H1 (cell line): ENCODE data around the gene TAPT1. TPM values are rescaled to one million over a fixed set of nuclear protein-coding genes. Genes with fewer than 3 reads are reported as not detected.

Experiments used
- CTCF ChIA-PET: fragments of 300-600 bp; sonication (Branson Sonifier 250); formaldehyde crosslinking; loops from one replicate; lab custom pipeline; 2021; ENCODE audit not compliant: partially characterized antibody; lab: Charles Lee
- POLR2A ChIA-PET: fragments of 300-600 bp; sonication (Branson Sonifier 250); formaldehyde crosslinking; loops from one replicate; lab custom pipeline; 2021; ENCODE audit warnings: inconsistent platforms; ENCODE audit not compliant: partially characterized antibody; lab: Charles Lee
- DNase-seq, 2 experiments: peaks; one replicate each; pipeline versions ENCODE4 v3.0.0 to v3.0.0-alpha.2; 2010 to 2022; ENCODE audit warnings: low spot score in 2 of 2, low read depth in 1 of 2, mixed read lengths in 1 of 2
- FAIRE-seq: peaks from 2 replicates; lab custom pipeline; 2011; peaks lifted over from hg19 to GRCh38; lab: Jason Lieb, UNC
- H2AFZ ChIP-seq: 2 replicates; pipeline ENCODE4 v1.8.1; 2012; ENCODE audit warnings: low read length, inconsistent platforms
- H2AK5ac ChIP-seq: 2 replicates; pipeline ENCODE4 v1.6.1; 2013; ENCODE audit warnings: low read depth, low read length
- H2BK120ac ChIP-seq: replicated peaks from 2 replicates; pipeline ENCODE3; 2013; ENCODE audit warnings: low read depth, low read length, inconsistent platforms
- H2BK12ac ChIP-seq: 2 replicates; pipeline ENCODE4 v1.6.1; 2013; ENCODE audit warnings: low read depth, low read length
- H2BK15ac ChIP-seq: 2 replicates; pipeline ENCODE4 v1.6.1; 2013; ENCODE audit warnings: low read length
- H2BK20ac ChIP-seq: 2 replicates; pipeline ENCODE4 v1.6.1; 2013; ENCODE audit warnings: low read length
- H2BK5ac ChIP-seq: 2 replicates; pipeline ENCODE4 v1.6.1; 2013; ENCODE audit warnings: low read depth, low read length
- H3K14ac ChIP-seq: 2 replicates; pipeline ENCODE4 v1.6.1; 2013; ENCODE audit warnings: inconsistent platforms; ENCODE audit not compliant: insufficient read length
- H3K18ac ChIP-seq: 2 replicates; pipeline ENCODE4 v1.6.1; 2013; ENCODE audit warnings: low read length; ENCODE audit errors: extremely low read depth
- H3K23ac ChIP-seq: 2 replicates; pipeline ENCODE4 v1.6.1; 2013; ENCODE audit warnings: inconsistent platforms; ENCODE audit not compliant: insufficient read length
- H3K23me2 ChIP-seq: 2 replicates; pipeline ENCODE4 v1.6.1; 2013; ENCODE audit warnings: low read depth, low read length
- H3K27ac ChIP-seq: 2 replicates; pipeline ENCODE4 v1.6.1; 2011; ENCODE audit warnings: low read depth, low read length, inconsistent platforms
- H3K27me3 ChIP-seq, 4 experiments: replicated peaks in 1 of 4; 1 replicate in 1 of 4; 2 replicates in 3 of 4; pipeline versions ENCODE4 v1.6.1 to v1.8.1; 2011 to 2013; ENCODE audit warnings: low read length in 3 of 4, mild to moderate bottlenecking in 3 of 4, inconsistent platforms in 2 of 4, mixed read lengths in 2 of 4, moderate library complexity in 1 of 4; ENCODE audit not compliant: control insufficient read depth in 3 of 4, insufficient read depth in 3 of 4; ENCODE audit errors: extremely low read depth in 1 of 4
- H3K36me3 ChIP-seq, 4 experiments: 2 replicates each; pipeline versions ENCODE4 v1.6.1 to v1.8.1; 2011 to 2013; ENCODE audit warnings: mild to moderate bottlenecking in 4 of 4, low read length in 3 of 4, moderate library complexity in 2 of 4, control low read depth in 1 of 4, inconsistent platforms in 1 of 4; ENCODE audit not compliant: insufficient read depth in 4 of 4, control insufficient read depth in 2 of 4
- H3K4ac ChIP-seq: replicated peaks from 2 replicates; pipeline ENCODE3; 2013; ENCODE audit warnings: low read length, low read depth, mixed read lengths, inconsistent platforms; ENCODE audit not compliant: insufficient read length
- H3K4me1 ChIP-seq, 4 experiments: replicated peaks in 1 of 4; 1 replicate in 1 of 4; 2 replicates in 3 of 4; pipeline versions ENCODE4 v1.6.1 to v1.8.1; 2011 to 2013; ENCODE audit warnings: low read length in 3 of 4, inconsistent platforms in 2 of 4, mixed read lengths in 1 of 4; ENCODE audit not compliant: insufficient read depth in 4 of 4, control insufficient read depth in 3 of 4
- H3K4me2 ChIP-seq, 2 experiments: 2 replicates each; pipeline versions ENCODE4 v1.6.1 to v1.8.1; 2011 to 2013; ENCODE audit warnings: low read depth in 2 of 2, low read length in 2 of 2, control low read depth in 1 of 2, inconsistent platforms in 1 of 2, mild to moderate bottlenecking in 1 of 2; ENCODE audit not compliant: insufficient read depth in 1 of 2
- H3K4me3 ChIP-seq, 4 experiments: fragments of 200-600, 300-600 bp in 1 of 4; sonication (generic), shearing (Covaris generic), sonication (Bioruptor Twin) in 1 of 4; 2 replicates each; pipeline versions ENCODE4 v1.5.1 to v1.8.1; 2011 to 2016; ENCODE audit warnings: low read length in 4 of 4, low read depth in 3 of 4, control low read depth in 2 of 4, inconsistent platforms in 2 of 4, mild to moderate bottlenecking in 2 of 4, mixed read lengths in 1 of 4, moderate library complexity in 1 of 4; ENCODE audit not compliant: insufficient read depth in 2 of 4; ENCODE audit errors: extremely low read depth in 1 of 4
- H3K56ac ChIP-seq: replicated peaks from 2 replicates; pipeline ENCODE3; 2013; ENCODE audit warnings: low read depth, mild to moderate bottlenecking, mixed read lengths, low read length, inconsistent platforms; ENCODE audit not compliant: insufficient read length
- H3K79me1 ChIP-seq: 2 replicates; pipeline ENCODE4 v1.6.1; 2013; ENCODE audit warnings: low read depth, low read length, control low read depth
- H3K79me2 ChIP-seq, 2 experiments: 2 replicates each; pipeline versions ENCODE4 v1.6.1 to v1.8.1; 2012 to 2013; ENCODE audit warnings: low read length in 2 of 2, mild to moderate bottlenecking in 2 of 2, inconsistent platforms in 1 of 2; ENCODE audit not compliant: insufficient read depth in 2 of 2, control insufficient read depth in 1 of 2
- H3K9ac ChIP-seq, 4 experiments: replicated peaks in 1 of 4; 1 replicate in 1 of 4; 2 replicates in 3 of 4; pipeline versions ENCODE4 v1.6.1 to v1.8.1; 2011 to 2013; ENCODE audit warnings: low read depth in 3 of 4, low read length in 3 of 4, control low read depth in 2 of 4, mild to moderate bottlenecking in 2 of 4, moderate library complexity in 2 of 4, inconsistent platforms in 1 of 4; ENCODE audit errors: extremely low read depth in 1 of 4
- H3K9me3 ChIP-seq, 2 experiments: 2 replicates each; pipeline versions ENCODE4 v1.6.1 to v1.8.1; 2012 to 2013; ENCODE audit warnings: mild to moderate bottlenecking in 2 of 2, moderate library complexity in 2 of 2, control low read depth in 1 of 2, inconsistent platforms in 1 of 2, low read depth in 1 of 2, low read length in 1 of 2, mixed read lengths in 1 of 2; ENCODE audit not compliant: insufficient read depth in 2 of 2
- H4K20me1 ChIP-seq, 2 experiments: replicated peaks in 1 of 2; 2 replicates each; pipeline versions ENCODE3 to v1.8.1; 2011 to 2013; ENCODE audit warnings: inconsistent platforms in 2 of 2, low read length in 2 of 2, mild to moderate bottlenecking in 1 of 2; ENCODE audit not compliant: insufficient read depth in 2 of 2, control insufficient read depth in 1 of 2
- H4K5ac ChIP-seq: 2 replicates; pipeline ENCODE4 v1.6.1; 2013; ENCODE audit warnings: low read length, low read depth, mixed read lengths, inconsistent platforms; ENCODE audit not compliant: insufficient read length
- H4K8ac ChIP-seq: 2 replicates; pipeline ENCODE4 v1.8.0; 2013; ENCODE audit warnings: mild to moderate bottlenecking, moderate library complexity, low read length, inconsistent platforms; ENCODE audit not compliant: insufficient read depth; ENCODE audit errors: extremely low read depth
- H4K91ac ChIP-seq: replicated peaks from 2 replicates; pipeline ENCODE3; 2013; ENCODE audit warnings: low read length, mixed read lengths, inconsistent platforms; ENCODE audit not compliant: insufficient read length
- ASH2L ChIP-seq: fragments of 200-600, 300-600 bp; sonication (generic); IDR thresholded peaks from one replicate; pipeline ENCODE4 v1.7.1; 2017; ENCODE audit warnings: low read length
- BACH1 ChIP-seq: IDR thresholded peaks from 2 replicates; pipeline ENCODE4 v1.6.1; 2012; ENCODE audit warnings: low read length, improper control_type of control experiment
- CHD1 ChIP-seq: IDR thresholded peaks from 2 replicates; pipeline ENCODE4 v1.6.1; 2012; ENCODE audit warnings: low read depth, low read length, improper control_type of control experiment
- EZH2 ChIP-seq: fragments of 200-600 bp; sonication (generic); IDR thresholded peaks from 2 replicates; pipeline ENCODE4 v1.7.1; 2012; ENCODE audit warnings: low read depth, mild to moderate bottlenecking, moderate library complexity, low read length, inconsistent platforms; ENCODE audit not compliant: severe bottlenecking
- FOSL1 ChIP-seq: IDR thresholded peaks from 2 replicates; pipeline ENCODE4 v1.6.1; 2011; ENCODE audit warnings: mild to moderate bottlenecking, low read depth, low read length, moderate library complexity; ENCODE audit not compliant: insufficient read depth
- GTF2F1 ChIP-seq: IDR thresholded peaks from 2 replicates; pipeline ENCODE4 v1.6.1; 2012; ENCODE audit warnings: low read depth, low read length, improper control_type of control experiment, borderline replicate concordance
- HDAC6 ChIP-seq: IDR thresholded peaks from one replicate; pipeline ENCODE4 v1.7.1; 2012; ENCODE audit warnings: low read depth, mild to moderate bottlenecking, inconsistent platforms, low read length, moderate library complexity
- NRF1 ChIP-seq: IDR thresholded peaks from 2 replicates; pipeline ENCODE4 v1.6.1; 2011; ENCODE audit warnings: mild to moderate bottlenecking, low read depth, low read length, improper control_type of control experiment
- RAD21 ChIP-seq, 2 experiments: IDR thresholded peaks in 1 of 2; conservative IDR thresholded peaks in 1 of 2; 2 replicates each; pipeline ENCODE4 v1.6.1; 2011; ENCODE audit warnings: low read depth in 2 of 2, low read length in 2 of 2, improper control_type of control experiment in 1 of 2, inconsistent platforms in 1 of 2, mild to moderate bottlenecking in 1 of 2, moderate library complexity in 1 of 2
- TAF7 ChIP-seq: optimal IDR thresholded peaks from 2 replicates; pipeline ENCODE3; 2011; ENCODE audit warnings: low read depth, mild to moderate bottlenecking, inconsistent platforms, low read length, moderate library complexity, borderline replicate concordance
- WGBS, 2 experiments: shearing (Covaris generic) in 1 of 2; methylation state at CpG; one replicate each; pipeline versions ENCODE4 v1.1.6 to v1.1.7; 2013 to 2015; ENCODE audit warnings: low lambda C conversion rate in 2 of 2, mixed read lengths in 2 of 2, inconsistent platforms in 1 of 2, low coverage in 1 of 2, missing lambda C conversion rate in 1 of 2; ENCODE audit not compliant: insufficient replicate concordance in 2 of 2, insufficient coverage in 1 of 2, insufficient read length in 1 of 2; ENCODE audit errors: extremely low coverage in 1 of 2, missing lambda C conversion rate in 1 of 2; 5-methylcytosine and 5-hydroxymethylcytosine counted together
- polyA plus RNA-seq, 7 experiments: library from polyadenylated mRNA; depleted of rRNA in 3 of 7; stranded (reverse) in 5 of 7; unstranded in 2 of 7; fragments of >200 nt in 5 of 7; fragments of 200-250 nt in 2 of 7; gene quantifications; 1 replicate in 5 of 7; 2 replicates in 1 of 7; 4 replicates in 1 of 7; pipeline versions ENCODE4 v1.2.1 to v1.2.3, GENCODE V29; 2011 to 2013; ENCODE audit warnings: missing spikeins in 2 of 7, mixed read lengths in 2 of 7
- total RNA-seq: library from RNA; stranded (reverse); fragmentation: NEBNext Ultra II Directional; extraction: Animal tissue kit (Norgen Biotek cat#: 25700); gene quantifications from 2 replicates; pipeline ENCODE4 v1.2.1, GENCODE V29; 2021
- TF ChIP-seq, protein P1 (sequence below), 3 experiments: IDR thresholded peaks; 1 replicate in 2 of 3; 2 replicates in 1 of 3; pipeline versions ENCODE4 v1.5.1 to v1.6.1; 2011; ENCODE audit warnings: low read length in 3 of 3, mild to moderate bottlenecking in 3 of 3, inconsistent platforms in 2 of 3, low read depth in 1 of 3, moderate library complexity in 1 of 3; ENCODE audit not compliant: insufficient read depth in 1 of 3; ENCODE audit errors: control extremely low read depth in 1 of 3

TAPT1 gene
- total and polyA plus RNA-seq, 2 of the 8 experiments (the other 6 are each of a cell fraction or from before 2014, with no cell fraction given): 4.2 to 15.3 TPM

DNA sequence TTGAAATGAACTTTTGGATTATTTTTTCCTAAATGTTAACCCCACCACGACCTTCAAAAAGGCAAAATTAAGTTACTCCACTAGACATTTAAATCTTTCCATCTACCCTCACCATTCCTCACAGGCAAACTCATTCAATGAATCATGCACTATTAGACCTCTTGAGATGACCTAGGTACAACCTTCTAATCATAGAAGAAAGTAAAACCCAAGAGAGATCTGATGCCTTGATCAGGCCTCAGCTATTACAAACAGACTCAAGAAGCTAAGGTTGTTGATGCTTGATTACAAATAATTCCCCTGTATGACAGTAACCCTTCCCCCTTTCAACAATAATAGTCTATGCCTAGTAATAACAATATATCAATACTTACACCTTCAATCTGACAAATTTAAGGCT lies 18.9 kb downstream of the TAPT1 start:
- ChIA-PET CTCF (interaction anchor here (0.6 to 5.9 kb wide), 15 partner anchors 8 to 326 kb away, joined by 3 to 38 read pairs (median 5); partner anchors contain the start of genes PROM1 and TAPT1), POLR2A (interaction anchor here (0.5 to 1.5 kb wide), 3 partner anchors 9 to 20 kb away, joined by 3 read pairs; no protein-coding TSS in a partner anchor)
- Histone ChIP-seq H3K27me3 (no peaks in the 10 kb centered on the region), H2AK5ac (no peak overlapping the region), H3K9me3 (no peaks in the 10 kb centered on the region), H2BK120ac (no peak overlapping the region), H2AFZ (no peak overlapping the region), H4K8ac (no peak overlapping the region), H3K36me3 (no peaks in the 10 kb centered on the region; a peak in 1 of 8 replicates), H3K4me3 (no peak overlapping the region), H4K20me1 (peaks cover 0 to 6% of the 10 kb centered on the region in 2 experiments), H3K27ac (no peak overlapping the region), H2BK20ac (no peak overlapping the region), H3K4me2 (no peak overlapping the region), H3K56ac (no peak overlapping the region), H3K4me1 (peaks cover 0 to 9% (median 4%) of the 10 kb centered on the region in 4 experiments; a peak in 5 of 7 replicates), H3K14ac (no peak overlapping the region), H2BK15ac (no peak overlapping the region), H4K91ac (no peak overlapping the region), H3K23ac (no peak overlapping the region), H2BK5ac (no peak overlapping the region), H2BK12ac (no peak overlapping the region), H4K5ac (no peak overlapping the region), H3K4ac (no peak overlapping the region), H3K79me2 (no peaks in the 10 kb centered on the region), H3K79me1 (0 out of 2 replicates have a peak, but pooled peaks cover 3% of the 10 kb centered on the region), H3K23me2 (no peaks in the 10 kb centered on the region), H3K9ac (no peak overlapping the region), H3K18ac (no peak overlapping the region)
- WGBS, 2 experiments: 70% methylated on average over 1 of the region's 1 CpG; no CpG with 5 or more reads in 1 of the 2 experiments
- no peak for DNase-seq
- FAIRE-seq: no peak
- no peak for TF ChIP-seq TAF7
- no peak for TF ChIP-seq BACH1
- TF ChIP-seq NRF1: no peak
- no peak for TF ChIP-seq HDAC6
- TF ChIP-seq GTF2F1: no peak
- no peak for TF ChIP-seq EZH2
- TF ChIP-seq, protein P1, sequence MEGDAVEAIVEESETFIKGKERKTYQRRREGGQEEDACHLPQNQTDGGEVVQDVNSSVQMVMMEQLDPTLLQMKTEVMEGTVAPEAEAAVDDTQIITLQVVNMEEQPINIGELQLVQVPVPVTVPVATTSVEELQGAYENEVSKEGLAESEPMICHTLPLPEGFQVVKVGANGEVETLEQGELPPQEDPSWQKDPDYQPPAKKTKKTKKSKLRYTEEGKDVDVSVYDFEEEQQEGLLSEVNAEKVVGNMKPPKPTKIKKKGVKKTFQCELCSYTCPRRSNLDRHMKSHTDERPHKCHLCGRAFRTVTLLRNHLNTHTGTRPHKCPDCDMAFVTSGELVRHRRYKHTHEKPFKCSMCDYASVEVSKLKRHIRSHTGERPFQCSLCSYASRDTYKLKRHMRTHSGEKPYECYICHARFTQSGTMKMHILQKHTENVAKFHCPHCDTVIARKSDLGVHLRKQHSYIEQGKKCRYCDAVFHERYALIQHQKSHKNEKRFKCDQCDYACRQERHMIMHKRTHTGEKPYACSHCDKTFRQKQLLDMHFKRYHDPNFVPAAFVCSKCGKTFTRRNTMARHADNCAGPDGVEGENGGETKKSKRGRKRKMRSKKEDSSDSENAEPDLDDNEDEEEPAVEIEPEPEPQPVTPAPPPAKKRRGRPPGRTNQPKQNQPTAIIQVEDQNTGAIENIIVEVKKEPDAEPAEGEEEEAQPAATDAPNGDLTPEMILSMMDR (IDR thresholded peaks at IDR 0.05; ENCODE audit: control extremely low read depth in 1 of 3, insufficient read depth in 1 of 3, low read depth in 1 of 3, low read length in 3 of 3): no peak
- no peak for TF ChIP-seq FOSL1
- no peak for TF ChIP-seq RAD21 (IDR thresholded peaks at IDR 0.05 in 1 of 2, conservative IDR thresholded peaks at IDR 0.05 in 1 of 2; ENCODE audit: low read depth in 2 of 2, low read length in 2 of 2)
- no peak for TF ChIP-seq ASH2L
- no peak for TF ChIP-seq CHD1
